Keratinocyte (primary cell): ENCODE data around the gene TRPV2. TPM values are rescaled to one million over a fixed set of nuclear protein-coding genes. Genes with fewer than 3 reads are reported as not detected.

Source experiments
- DNase-seq: peaks from one replicate; pipeline ENCODE4 v3.0.0-alpha.2; 2011; ENCODE audit warnings: low read depth, missing footprints, low spot score
- FAIRE-seq: peaks from 2 replicates; lab custom pipeline; 2011; peaks lifted over from hg19 to GRCh38; lab: Jason Lieb, UNC
- H2AFZ ChIP-seq: 2 replicates; pipeline ENCODE4 v1.6.0; 2012; ENCODE audit warnings: low read length, control low read depth, inconsistent platforms; ENCODE audit not compliant: control insufficient read depth
- H3K27ac ChIP-seq: 2 replicates; pipeline ENCODE4 v1.5.1; 2011; ENCODE audit warnings: low read length; ENCODE audit not compliant: control insufficient read depth, insufficient read depth
- H3K27me3 ChIP-seq: 3 replicates; pipeline ENCODE4 v1.6.0; 2011; ENCODE audit warnings: low read length; ENCODE audit not compliant: control insufficient read depth, insufficient read depth; ENCODE audit errors: extremely low read depth
- H3K36me3 ChIP-seq, 2 experiments: 2 replicates in 1 of 2; 3 replicates in 1 of 2; pipeline ENCODE4 v1.5.1; 2011; ENCODE audit warnings: low read length in 2 of 2, mild to moderate bottlenecking in 1 of 2; ENCODE audit not compliant: control insufficient read depth in 2 of 2, insufficient read depth in 2 of 2; ENCODE audit errors: extremely low read depth in 1 of 2
- H3K4me1 ChIP-seq: 3 replicates; pipeline ENCODE4 v1.5.1; 2011; ENCODE audit warnings: low read length; ENCODE audit not compliant: control insufficient read depth, insufficient read depth; ENCODE audit errors: extremely low read depth
- H3K4me2 ChIP-seq: 3 replicates; pipeline ENCODE4 v1.6.0; 2011; ENCODE audit warnings: low read depth, low read length; ENCODE audit not compliant: control insufficient read depth, insufficient read depth; ENCODE audit errors: extremely low read depth
- H3K4me3 ChIP-seq, 3 experiments: fragments of 200-600 bp in 1 of 3; sonication (generic) in 1 of 3; 2 replicates in 2 of 3; 3 replicates in 1 of 3; pipeline ENCODE4 v1.5.1; 2011 to 2016; ENCODE audit warnings: low read length in 3 of 3, mild to moderate bottlenecking in 3 of 3, control low read depth in 2 of 3, inconsistent platforms in 1 of 3, low read depth in 1 of 3, mixed read lengths in 1 of 3, mixed run types in 1 of 3, moderate library complexity in 1 of 3; ENCODE audit not compliant: control insufficient read depth in 2 of 3, insufficient read depth in 2 of 3; ENCODE audit errors: extremely low read depth in 1 of 3
- H3K79me2 ChIP-seq: 2 replicates; pipeline ENCODE4 v1.6.0; 2012; ENCODE audit warnings: low read length; ENCODE audit not compliant: control insufficient read depth, insufficient read depth
- H3K9ac ChIP-seq: 3 replicates; pipeline ENCODE4 v1.6.0; 2011; ENCODE audit warnings: low read length; ENCODE audit not compliant: control insufficient read depth, insufficient read depth; ENCODE audit errors: extremely low read depth
- H3K9me1 ChIP-seq: 3 replicates; pipeline ENCODE4 v1.6.0; 2011; ENCODE audit warnings: low read length; ENCODE audit not compliant: control insufficient read depth, insufficient read depth; ENCODE audit errors: extremely low read depth
- H3K9me3 ChIP-seq: 2 replicates; pipeline ENCODE4 v1.5.1; 2012; ENCODE audit warnings: low read depth, low read length; ENCODE audit not compliant: control insufficient read depth
- H4K20me1 ChIP-seq: 3 replicates; pipeline ENCODE4 v1.6.0; 2011; ENCODE audit warnings: low read length; ENCODE audit not compliant: control insufficient read depth, insufficient read depth; ENCODE audit errors: extremely low read depth
- CTCF ChIP-seq, 3 experiments: IDR thresholded peaks in 1 of 3; conservative IDR thresholded peaks in 1 of 3; optimal IDR thresholded peaks in 1 of 3; 2 replicates in 2 of 3; 3 replicates in 1 of 3; pipeline versions ENCODE3 to v1.5.1; 2011; ENCODE audit warnings: low read length in 3 of 3, mild to moderate bottlenecking in 3 of 3, moderate library complexity in 2 of 3, control low read depth in 1 of 3, inconsistent platforms in 1 of 3; ENCODE audit not compliant: insufficient read depth in 2 of 3; ENCODE audit errors: extremely low read depth in 1 of 3
- EZH2 ChIP-seq: IDR thresholded peaks from one replicate; pipeline ENCODE4 v1.6.1; 2012; ENCODE audit warnings: inconsistent platforms, mild to moderate bottlenecking, low read length, moderate library complexity
- dilution Hi-C: fragments of 300-500 bp; cut with MboI; formaldehyde crosslinking; loops from one replicate; pipeline ENCODE4 v1.7.0; 2020; ENCODE audit warnings: low sequenced_read_pairs; ENCODE audit not compliant: extremely low pct_ligation_motif_present
- polyA plus RNA-seq, 5 experiments: library from polyadenylated mRNA; depleted of rRNA in 3 of 5; stranded (reverse) in 3 of 5; stranded (forward) in 1 of 5; unstranded in 1 of 5; fragments of >200 nt; gene quantifications; 1 replicate in 1 of 5; 2 replicates in 3 of 5; 3 replicates in 1 of 5; pipeline versions ENCODE4 v1.2.1 to v1.2.3, GENCODE V29; 2011 to 2012; ENCODE audit warnings: missing spikeins in 2 of 5, low read depth in 1 of 5, low replicate concordance in 1 of 5

TRPV2 gene
- polyA plus RNA-seq, 1 donor (not counting 4 experiments of a cell fraction or from before 2014, with no cell fraction given) = 0.09 TPM

GRCh38 chr17:16456742-16457316 is 41.5 kb downstream of the TRPV2 start:
- Histone ChIP-seq H3K9me1 (no peaks in the 10 kb centered on the region), H2AFZ (no peak overlapping the region), H3K27ac (no peak overlapping the region), H3K27me3 (no peaks in the 10 kb centered on the region), H3K4me3 (no peak overlapping the region), H3K4me2 (no peak overlapping the region), H3K9ac (no peak overlapping the region), H3K36me3 (no peaks in the 10 kb centered on the region), H4K20me1 (no peaks in the 10 kb centered on the region), H3K4me1 (peaks cover 11% of the 10 kb centered on the region), H3K9me3 (no peaks in the 10 kb centered on the region), H3K79me2 (no peaks in the 10 kb centered on the region)
- FAIRE-seq (no peak), DNase-seq (no peak)
- TF ChIP-seq CTCF (optimal IDR thresholded peaks at IDR 0.05 in 1 of 3, IDR thresholded peaks at IDR 0.05 in 1 of 3, conservative IDR thresholded peaks at IDR 0.05 in 1 of 3; ENCODE audit: extremely low read depth in 1 of 3, insufficient read depth in 2 of 3, low read length in 3 of 3) (peak in 1 of 3 experiments; percentile 32), EZH2 (no peak)
- dilution Hi-C loops = no loop called here

GRCh38 chr17:16459271-16459670 is 43.9 kb downstream of the TRPV2 start:
- no peak for TF ChIP-seq CTCF (optimal IDR thresholded peaks at IDR 0.05 in 1 of 3, IDR thresholded peaks at IDR 0.05 in 1 of 3, conservative IDR thresholded peaks at IDR 0.05 in 1 of 3; ENCODE audit: extremely low read depth in 1 of 3, insufficient read depth in 2 of 3, low read length in 3 of 3)
- TF ChIP-seq EZH2 = no peak
- peaks cover 11% of the 10 kb centered on the region for H3K4me1 ChIP-seq
- H4K20me1 ChIP-seq = no peaks in the 10 kb centered on the region
- FAIRE-seq (no peak), DNase-seq (no peak)
- H3K4me2 ChIP-seq = no peak overlapping the region
- H3K79me2 ChIP-seq = no peaks in the 10 kb centered on the region
- H3K27ac ChIP-seq = no peak overlapping the region
- no peak overlapping the region for H2AFZ ChIP-seq
- no peak overlapping the region for H3K9ac ChIP-seq
- no peaks in the 10 kb centered on the region for H3K36me3 ChIP-seq
- no peaks in the 10 kb centered on the region for H3K27me3 ChIP-seq
- H3K4me3 ChIP-seq = no peak overlapping the region
- dilution Hi-C loops = no loop called here
- no peaks in the 10 kb centered on the region for H3K9me3 ChIP-seq
- H3K9me1 ChIP-seq = no peaks in the 10 kb centered on the region
